ENCODE data around the gene FGFRL1.
A peak's percentile ranks its signal among the peaks of the same experiment; 100 is the strongest.
"Not testable (repeated sequence)": the region's sequence is repeated elsewhere in the genome, so short reads cannot be mapped to it uniquely, and the experiment has no call there.

Gene FGFRL1

GRCh38 chr4:973431-974397 is 37.7 kb upstream of the FGFRL1 start, which contains the start of gene DGKQ:
Gene DGKQ (minus strand): TSS chr4:973569. CDS start chr4:973482, 87 bp downstream.
- peak; percentile 83 for DNase-seq

GRCh38 chr4:974668-975067 is 36.8 kb upstream of the FGFRL1 start:
- DNase-seq, result no peak

- not testable (repeated sequence) for DNase-seq
Measured at GRCh38 chr4:976016-976415, 35.4 kb upstream of the FGFRL1 start.

- DNase-seq, result peak; percentile 58
Measured at GRCh38 chr4:978957-979701, 32.3 kb upstream of the FGFRL1 start.

- DNase-seq, result no peak
Measured at GRCh38 chr4:982291-982690, 29.1 kb upstream of the FGFRL1 start.

- DNase-seq, result no peak
Measured at GRCh38 chr4:982814-983213, 28.6 kb upstream of the FGFRL1 start.

GRCh38 chr4:984336-985054 is 26.9 kb upstream of the FGFRL1 start:
- no peak for DNase-seq

GRCh38 chr4:985123-985830 is 26.1 kb upstream of the FGFRL1 start:
- DNase-seq, result no peak

- DNase-seq, result no peak
Measured at GRCh38 chr4:986428-986878, 25.0 kb upstream of the FGFRL1 start.

GRCh38 chr4:986879-987623 is 24.4 kb upstream of the FGFRL1 start, which contains the start of gene IDUA:
Gene IDUA (plus strand): TSS chr4:987044. CDS start chr4:987085, 41 bp downstream.
- peak; percentile 62 for DNase-seq

GRCh38 chr4:987624-988513 is 23.6 kb upstream of the FGFRL1 start:
- no peak for DNase-seq

GRCh38 chr4:988726-989721 is 22.4 kb upstream of the FGFRL1 start:
- no peak for DNase-seq

- DNase-seq, result no peak
Measured at GRCh38 chr4:989722-990471, 21.5 kb upstream of the FGFRL1 start.

GRCh38 chr4:990746-991367 is 20.6 kb upstream of the FGFRL1 start:
- DNase-seq, result no peak

- DNase-seq, result no peak
Measured at GRCh38 chr4:991451-992296, 19.8 kb upstream of the FGFRL1 start.

- no peak for DNase-seq
Measured at GRCh38 chr4:992297-993110, 18.9 kb upstream of the FGFRL1 start.
